Measurements from ENCODE around the gene IFT43.
A peak's percentile ranks its signal among the peaks of the same experiment; 100 is the strongest.

The IFT43 gene

DNA sequence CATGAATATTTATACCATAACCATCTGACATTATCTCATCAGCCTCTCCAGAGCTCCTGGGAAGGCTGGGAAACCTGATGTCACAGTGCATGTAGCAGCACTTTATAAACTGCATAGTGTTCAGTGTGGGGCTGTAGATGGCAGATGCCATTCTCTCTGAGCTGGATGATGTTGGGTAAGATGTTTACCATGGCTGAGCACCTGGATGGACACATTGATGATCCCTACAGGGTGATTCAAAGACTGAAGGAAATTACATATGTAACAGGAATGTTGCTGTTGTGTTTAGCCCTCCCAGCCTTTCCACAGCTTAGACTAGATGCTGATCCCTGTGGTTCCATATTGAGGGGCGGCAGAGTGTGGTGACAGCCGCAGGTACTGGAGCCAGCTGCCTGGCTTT is 37.4 kb downstream of the IFT43 start:
- no peak for DNase-seq

- no peak for DNase-seq
Observed at GRCh38 chr14:76023757-76024156, 38.2 kb downstream of the IFT43 start.

DNA sequence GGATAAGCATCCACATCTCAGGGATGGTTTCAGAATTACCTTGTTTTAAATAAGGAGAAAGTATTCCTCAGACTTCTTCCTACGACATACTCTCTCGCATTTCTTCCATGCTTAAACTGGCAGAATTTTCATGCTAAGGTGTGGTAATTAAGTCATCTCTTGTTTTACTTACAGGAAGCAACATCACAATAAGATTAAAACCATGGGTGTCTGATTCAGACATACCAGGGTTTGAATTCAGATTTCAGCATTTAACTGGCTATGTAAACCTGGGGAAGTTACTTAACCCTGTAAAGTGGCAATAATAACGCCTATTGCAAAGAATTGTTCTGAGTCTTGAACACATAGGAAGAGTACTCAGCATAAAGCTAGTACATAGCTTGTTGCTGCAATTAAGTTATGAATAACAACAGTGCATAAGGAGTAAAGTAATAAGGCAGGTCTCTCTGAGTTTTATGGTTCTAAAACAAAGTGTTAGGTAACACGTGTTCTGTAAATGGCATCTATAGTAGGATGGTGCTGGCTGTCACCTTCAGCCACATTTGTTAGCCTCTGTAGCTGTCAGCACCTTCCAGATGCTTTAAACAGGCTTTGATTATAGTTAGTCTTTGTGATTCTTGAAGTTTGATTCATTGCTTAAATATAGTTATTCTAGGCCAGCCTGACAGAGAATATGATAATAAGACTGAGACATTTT is 38.8 kb downstream of the IFT43 start:
- DNase-seq = no peak

- no peak for DNase-seq
Observed at GRCh38 chr14:76034566-76034965, 49.0 kb downstream of the IFT43 start.

- DNase-seq = no peak
Observed at GRCh38 chr14:76040704-76041103, 55.1 kb downstream of the IFT43 start.

DNA sequence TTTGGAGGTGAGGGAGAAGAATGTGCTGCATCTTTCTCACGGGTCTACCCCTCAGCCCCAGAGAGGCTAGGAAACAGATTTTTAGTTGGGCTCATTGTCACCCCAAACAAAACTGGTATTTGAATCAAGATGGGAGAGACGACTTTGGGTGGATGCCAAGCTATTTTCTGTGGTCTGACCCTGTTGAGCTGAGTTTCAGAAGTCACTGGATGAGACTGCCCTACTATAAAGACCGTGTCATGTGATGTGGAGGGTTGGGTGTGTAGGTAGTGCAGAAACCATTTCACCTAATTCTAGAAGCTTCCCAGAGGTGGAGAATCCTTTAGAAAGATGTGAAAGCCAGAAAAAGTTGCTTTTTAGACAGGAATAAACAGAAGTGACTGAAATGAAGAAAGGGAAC is 60.2 kb downstream of the IFT43 start:
- no peak for DNase-seq

DNA sequence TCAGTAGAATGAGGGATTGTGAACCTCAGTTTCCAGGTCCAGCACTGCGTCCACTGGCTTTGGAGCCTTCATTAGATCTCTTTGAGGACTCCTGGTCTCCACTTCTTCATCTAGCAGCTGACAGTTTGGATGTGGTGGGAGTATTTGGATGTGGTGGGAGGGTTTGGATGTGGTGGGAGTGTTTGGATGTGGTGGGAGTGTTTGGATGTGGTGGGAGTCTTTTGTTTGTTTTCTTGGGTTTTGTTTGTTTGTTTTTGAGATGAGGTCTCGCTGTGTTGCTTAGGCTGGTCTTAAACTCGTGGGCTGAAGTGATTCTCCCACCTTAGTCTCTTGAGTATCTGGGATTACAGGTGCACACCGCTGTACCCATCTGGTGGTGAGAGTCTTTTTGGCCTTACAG is 64.7 kb downstream of the IFT43 start:
- DNase-seq = no peak

DNA sequence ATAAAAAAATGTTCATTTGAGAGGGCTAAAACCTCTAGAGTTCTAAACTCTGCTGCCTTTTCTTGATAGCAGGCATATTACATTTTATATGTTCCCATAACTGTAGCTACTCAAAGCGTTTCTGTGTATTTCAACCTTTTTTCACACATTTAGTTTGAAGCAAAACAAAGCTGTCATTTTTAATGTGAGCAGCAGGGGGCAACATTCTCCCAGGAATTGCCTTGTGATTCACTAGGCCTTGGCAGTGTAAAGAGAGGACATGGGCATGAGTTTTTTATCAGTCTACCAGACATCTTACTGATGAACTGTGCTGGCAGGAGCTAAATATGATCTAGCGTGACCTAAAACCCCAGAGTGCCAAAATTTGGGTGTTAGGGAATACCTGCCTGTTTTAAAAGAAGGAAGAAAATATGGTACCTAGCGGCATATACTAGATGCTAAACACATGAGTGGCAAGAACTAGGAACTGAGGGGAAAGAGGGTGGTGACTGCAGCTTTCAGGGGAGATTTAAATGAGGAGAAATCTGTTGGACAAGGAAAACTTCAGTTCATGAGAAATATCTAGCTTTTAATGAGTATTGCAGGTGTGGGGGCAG is 65.3 kb downstream of the IFT43 start:
- peak; percentile 43 for DNase-seq

DNA sequence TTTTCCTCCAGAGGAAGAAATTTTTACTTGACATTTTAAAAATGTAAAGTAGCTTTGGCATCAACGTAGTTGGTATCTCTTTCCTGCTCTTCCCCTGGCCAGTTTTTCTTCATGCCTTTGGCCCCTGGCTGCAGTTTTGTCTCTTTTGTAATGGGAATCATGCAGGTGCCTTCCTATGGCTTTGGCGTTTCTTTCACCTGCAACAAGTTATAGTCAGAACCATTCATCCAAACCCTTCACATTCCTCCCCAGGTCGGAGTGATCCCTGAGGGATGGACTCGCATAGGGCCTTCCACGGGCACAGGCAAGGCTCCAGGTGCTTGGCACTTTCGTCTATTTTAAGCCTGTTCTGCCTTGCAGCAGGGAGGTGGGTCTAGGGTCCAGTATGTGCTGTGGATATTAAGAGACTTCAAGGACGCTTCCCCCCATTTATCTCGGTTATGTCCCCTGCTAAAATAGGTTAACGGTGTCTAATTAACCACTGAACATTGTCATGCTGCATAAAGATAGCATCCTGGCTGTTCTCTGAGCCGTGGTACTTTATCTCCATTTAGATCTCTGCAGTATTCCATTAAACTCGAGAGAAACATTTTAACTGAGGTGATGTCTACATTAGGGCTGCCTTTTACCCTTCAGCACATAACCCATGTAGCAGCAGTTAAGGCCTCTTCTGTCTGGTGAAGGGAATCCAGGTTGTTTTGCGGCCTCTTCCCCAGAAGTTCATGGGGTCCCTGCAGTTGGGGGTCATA is 66.3 kb downstream of the IFT43 start:
- no peak for DNase-seq

DNA sequence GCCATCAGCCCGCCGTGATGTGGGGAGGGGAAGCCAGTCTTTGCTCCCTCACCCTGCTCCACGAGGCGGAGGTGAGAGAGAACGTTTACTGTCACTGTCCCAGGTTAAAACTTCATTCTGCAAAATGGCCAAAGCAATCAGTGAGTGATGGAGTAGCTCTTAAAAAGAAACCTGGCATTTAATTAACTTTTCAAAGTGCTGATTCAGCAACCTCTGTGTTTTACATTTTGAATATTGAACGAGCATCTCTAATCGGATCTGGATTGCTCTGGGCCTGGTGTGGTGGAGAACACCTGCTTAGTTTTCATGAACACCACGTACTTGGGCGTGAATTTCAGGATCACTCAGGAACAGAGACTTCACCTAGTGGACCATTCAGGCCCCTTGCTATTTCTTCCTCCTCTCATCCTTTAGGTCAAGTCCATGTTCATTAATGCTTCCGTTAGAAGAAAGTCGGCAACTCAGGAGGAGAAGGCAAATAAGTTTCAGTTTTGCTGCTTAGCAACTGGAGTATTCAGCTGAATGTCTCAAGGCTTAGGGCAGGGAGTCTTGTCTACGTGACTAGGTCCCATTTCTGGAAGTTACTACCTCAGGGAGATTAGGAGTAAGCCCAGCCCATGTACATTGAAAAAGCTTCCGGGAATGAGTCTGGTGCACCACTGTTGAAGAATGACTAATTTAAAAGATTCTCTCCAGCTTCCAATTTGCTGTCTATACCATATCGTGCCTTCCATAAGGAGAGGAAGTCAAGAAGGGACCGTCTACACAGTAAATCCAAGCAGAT is 68.2 kb downstream of the IFT43 start:
- no peak for DNase-seq

DNA sequence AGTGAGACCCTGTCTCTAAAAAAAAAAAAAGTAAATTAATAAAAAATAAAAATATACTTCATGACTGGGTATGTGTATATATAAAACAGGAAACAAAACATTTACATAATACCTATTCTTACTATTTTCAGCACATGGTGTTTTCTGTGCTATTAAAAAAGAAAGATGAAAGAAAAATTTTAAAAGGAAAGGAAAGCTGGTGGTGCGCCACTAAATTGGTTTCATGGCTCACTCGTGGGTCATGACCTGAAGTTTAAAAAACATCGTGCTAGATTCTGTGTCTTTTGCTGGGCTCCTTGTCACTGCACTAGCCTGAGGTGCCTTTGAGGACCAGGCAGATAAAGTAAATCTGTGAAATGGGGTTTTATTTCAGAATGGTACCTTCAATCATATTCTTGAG is 69.8 kb downstream of the IFT43 start:
- no peak for DNase-seq

DNA sequence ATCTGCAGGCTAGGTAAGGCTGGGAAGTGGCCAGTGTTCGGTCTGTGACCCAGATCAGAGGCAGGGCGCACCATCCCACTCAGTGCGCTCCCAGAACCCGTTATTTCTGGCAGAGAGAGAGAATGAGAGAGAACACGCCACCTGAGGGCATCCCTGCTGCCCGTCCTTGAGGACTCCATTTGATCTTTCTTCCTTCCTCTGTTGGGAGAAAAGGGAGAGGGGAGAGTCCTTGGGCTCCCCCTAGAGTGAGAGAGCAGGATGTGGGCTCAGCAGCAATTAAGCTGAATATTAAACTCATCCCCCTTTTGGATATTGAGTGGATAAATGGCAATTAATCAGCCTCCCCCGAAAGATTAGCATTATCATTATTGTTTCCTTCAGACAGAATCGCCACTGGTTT is 70.6 kb downstream of the IFT43 start:
- no peak for DNase-seq

DNA sequence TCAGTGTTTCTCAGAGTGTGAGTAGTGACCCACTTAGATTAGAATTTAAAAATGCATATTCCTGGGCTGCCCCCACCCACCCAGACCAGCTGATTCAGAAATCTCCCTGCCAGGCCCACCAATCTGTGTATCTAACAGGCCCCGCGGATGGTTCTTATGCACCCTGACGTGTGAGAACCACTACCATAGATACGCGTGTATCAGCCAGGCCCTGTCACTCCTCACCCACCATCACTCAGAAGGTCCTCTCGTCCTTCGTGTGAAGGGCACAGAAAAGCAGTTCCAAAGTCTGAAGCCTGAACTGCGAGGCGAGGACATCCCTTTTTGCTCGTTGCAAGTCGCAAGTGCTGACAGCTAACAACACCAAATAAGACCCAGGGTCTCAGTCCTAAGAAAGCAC is 72.4 kb downstream of the IFT43 start:
- DNase-seq = no peak

- no peak for DNase-seq
Observed at GRCh38 chr14:76063327-76063726, 77.8 kb downstream of the IFT43 start.

GRCh38 chr14:76065519-76065918 is 80.0 kb downstream of the IFT43 start:
- DNase-seq = no peak

DNA sequence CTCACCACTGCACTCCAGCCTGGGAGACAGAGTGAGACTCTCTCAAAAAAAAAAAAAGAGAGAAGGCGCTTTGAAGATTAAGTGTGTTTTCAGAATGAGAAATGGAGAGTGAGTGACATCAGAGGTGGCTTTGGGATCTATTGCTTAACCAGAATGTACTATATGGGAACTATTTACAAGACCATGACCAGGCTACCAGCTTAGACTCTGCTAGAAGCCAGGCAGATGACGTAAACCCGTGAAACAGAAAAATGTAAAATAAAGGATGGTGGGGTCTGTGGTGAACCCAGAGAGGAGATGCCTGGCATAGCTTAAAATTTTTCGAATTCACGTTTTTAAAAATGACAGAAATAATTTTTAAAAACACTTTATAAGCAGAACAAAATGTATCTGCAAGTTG is 82.0 kb downstream of the IFT43 start:
- no peak for DNase-seq

GRCh38 chr14:76073717-76074116 is 88.2 kb downstream of the IFT43 start:
- DNase-seq = no peak

DNA sequence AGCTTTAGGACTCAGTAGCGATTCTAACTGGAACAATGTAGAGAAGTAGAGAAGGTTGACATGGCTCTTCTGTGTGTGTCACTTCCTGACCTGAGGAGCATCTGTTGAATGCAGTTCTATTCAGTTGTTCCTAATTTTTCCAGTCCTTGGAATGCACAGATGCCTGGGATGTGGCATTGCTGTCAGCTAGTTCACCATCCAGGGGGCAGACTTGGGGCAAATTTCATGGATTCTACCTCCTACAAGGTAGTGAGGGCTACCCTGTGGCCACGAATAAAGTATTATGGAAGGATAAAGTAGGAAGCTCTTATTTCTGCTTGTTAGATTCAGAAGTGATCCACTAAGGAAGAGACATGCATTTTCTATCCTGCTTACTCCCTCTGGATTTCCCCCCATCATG is 91.8 kb downstream of the IFT43 start:
- DNase-seq = no peak

GRCh38 chr14:76078501-76078900 is 92.9 kb downstream of the IFT43 start:
- DNase-seq = no peak

- DNase-seq = no peak
Observed at GRCh38 chr14:76080025-76080424, 94.5 kb downstream of the IFT43 start.

DNA sequence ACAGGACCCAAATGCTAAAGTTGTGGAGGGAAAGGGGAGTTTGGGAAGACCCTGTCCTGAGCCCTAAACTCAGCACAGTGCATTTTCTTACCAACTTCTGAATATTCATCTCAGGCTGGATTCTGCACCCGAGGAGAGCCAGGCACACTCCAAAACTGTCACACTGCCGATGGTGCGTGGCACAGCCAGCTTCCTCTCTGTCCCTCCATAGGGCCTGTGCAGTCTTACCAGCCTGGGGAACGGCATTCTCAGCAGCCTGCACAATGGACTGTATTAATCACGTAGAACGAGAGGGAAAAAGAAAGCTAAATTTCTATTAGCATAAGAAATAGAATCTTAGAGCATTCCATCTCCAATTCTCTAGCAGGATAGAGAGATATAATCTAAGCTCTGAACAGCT is 94.9 kb downstream of the IFT43 start:
- DNase-seq = no peak

DNA sequence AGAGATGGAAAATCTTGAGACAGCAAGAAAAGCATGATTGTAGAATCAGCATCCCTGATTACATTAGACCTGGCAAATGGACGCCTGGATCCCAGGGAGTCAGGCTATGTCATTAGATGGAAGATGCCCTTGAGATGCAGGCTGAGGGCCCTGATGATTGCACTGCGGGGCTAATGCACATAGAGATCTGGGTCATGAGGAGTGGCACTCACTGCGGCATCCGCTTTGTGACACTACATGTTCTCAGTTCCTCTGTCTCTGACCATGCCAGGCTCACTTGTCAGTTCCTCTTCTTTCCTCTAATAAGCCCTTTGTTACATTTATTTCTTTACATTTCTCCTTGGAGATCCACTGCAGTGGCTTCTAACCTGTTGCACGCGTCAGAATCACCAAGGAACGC is 96.1 kb downstream of the IFT43 start:
- DNase-seq = no peak

All from effector CD4-positive, alpha-beta T cell (primary cell).